Keratinocyte (primary cell): Measurements from ENCODE around the gene ZNF382.

Experiments
- EZH2 ChIP-seq: IDR thresholded peaks from one replicate; pipeline ENCODE4 v1.6.1; 2012; ENCODE audit warnings: inconsistent platforms, mild to moderate bottlenecking, low read length, moderate library complexity
- TF ChIP-seq, protein P1 (sequence below), 3 experiments: IDR thresholded peaks in 1 of 3; conservative IDR thresholded peaks in 1 of 3; optimal IDR thresholded peaks in 1 of 3; 2 replicates in 2 of 3; 3 replicates in 1 of 3; pipeline versions ENCODE3 to v1.5.1; 2011; ENCODE audit warnings: low read length in 3 of 3, mild to moderate bottlenecking in 3 of 3, moderate library complexity in 2 of 3, control low read depth in 1 of 3, inconsistent platforms in 1 of 3; ENCODE audit not compliant: insufficient read depth in 2 of 3; ENCODE audit errors: extremely low read depth in 1 of 3

GRCh38 chr19:36646746-36647145 lies 41.6 kb downstream of the ZNF382 start:
- TF ChIP-seq, protein P1, sequence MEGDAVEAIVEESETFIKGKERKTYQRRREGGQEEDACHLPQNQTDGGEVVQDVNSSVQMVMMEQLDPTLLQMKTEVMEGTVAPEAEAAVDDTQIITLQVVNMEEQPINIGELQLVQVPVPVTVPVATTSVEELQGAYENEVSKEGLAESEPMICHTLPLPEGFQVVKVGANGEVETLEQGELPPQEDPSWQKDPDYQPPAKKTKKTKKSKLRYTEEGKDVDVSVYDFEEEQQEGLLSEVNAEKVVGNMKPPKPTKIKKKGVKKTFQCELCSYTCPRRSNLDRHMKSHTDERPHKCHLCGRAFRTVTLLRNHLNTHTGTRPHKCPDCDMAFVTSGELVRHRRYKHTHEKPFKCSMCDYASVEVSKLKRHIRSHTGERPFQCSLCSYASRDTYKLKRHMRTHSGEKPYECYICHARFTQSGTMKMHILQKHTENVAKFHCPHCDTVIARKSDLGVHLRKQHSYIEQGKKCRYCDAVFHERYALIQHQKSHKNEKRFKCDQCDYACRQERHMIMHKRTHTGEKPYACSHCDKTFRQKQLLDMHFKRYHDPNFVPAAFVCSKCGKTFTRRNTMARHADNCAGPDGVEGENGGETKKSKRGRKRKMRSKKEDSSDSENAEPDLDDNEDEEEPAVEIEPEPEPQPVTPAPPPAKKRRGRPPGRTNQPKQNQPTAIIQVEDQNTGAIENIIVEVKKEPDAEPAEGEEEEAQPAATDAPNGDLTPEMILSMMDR (optimal IDR thresholded peaks at IDR 0.05 in 1 of 3, IDR thresholded peaks at IDR 0.05 in 1 of 3, conservative IDR thresholded peaks at IDR 0.05 in 1 of 3; ENCODE audit: extremely low read depth in 1 of 3, insufficient read depth in 2 of 3, low read length in 3 of 3): no peak
- TF ChIP-seq EZH2: no peak
